WTC11 (cell line): Measurements from ENCODE around the gene SMYD3.

Source experiments
- CREM ChIP-seq: sonication (generic); formaldehyde crosslinking; IDR thresholded peaks from 2 replicates; pipeline ENCODE4 v1.8.1; 2022; ENCODE audit warnings: mild to moderate bottlenecking, missing genetic modification reagents, moderate library complexity
- ESRRA ChIP-seq: sonication (generic); formaldehyde crosslinking; IDR thresholded peaks from 2 replicates; pipeline ENCODE4 v1.8.1; 2022; ENCODE audit warnings: mild to moderate bottlenecking, missing genetic modification reagents, borderline replicate concordance
- ETV6 ChIP-seq: sonication (generic); formaldehyde crosslinking; IDR thresholded peaks from 2 replicates; pipeline ENCODE4 v1.8.1; 2022; ENCODE audit warnings: mild to moderate bottlenecking, missing genetic modification reagents
- FOXJ3 ChIP-seq: sonication (generic); formaldehyde crosslinking; IDR thresholded peaks from 2 replicates; pipeline ENCODE4 v1.9.0; 2021; ENCODE audit warnings: missing genetic modification reagents, mild to moderate bottlenecking, borderline replicate concordance
- NR1H2 ChIP-seq: sonication (generic); formaldehyde crosslinking; IDR thresholded peaks from 2 replicates; pipeline ENCODE4 v1.9.0; 2021; ENCODE audit warnings: mild to moderate bottlenecking, moderate library complexity, missing genetic modification reagents
- SMAD3 ChIP-seq: sonication (generic); formaldehyde crosslinking; IDR thresholded peaks from 2 replicates; pipeline ENCODE4 v1.8.0; 2022; ENCODE audit warnings: missing genetic modification reagents, mild to moderate bottlenecking, borderline replicate concordance
- TCF7 ChIP-seq: sonication (generic); formaldehyde crosslinking; IDR thresholded peaks from 2 replicates; pipeline ENCODE4 v1.8.0; 2022; ENCODE audit warnings: mild to moderate bottlenecking, low read depth, missing genetic modification reagents, moderate library complexity
- ZNF317 ChIP-seq: sonication (generic); formaldehyde crosslinking; IDR thresholded peaks from 2 replicates; pipeline ENCODE4 v1.8.1; 2023; ENCODE audit warnings: low read depth, mild to moderate bottlenecking, moderate library complexity, missing genetic modification reagents, borderline replicate concordance
- TF ChIP-seq, protein P1 (sequence below): sonication (generic); formaldehyde crosslinking; IDR thresholded peaks from 2 replicates; pipeline ENCODE4 v1.8.1; 2023; ENCODE audit warnings: mild to moderate bottlenecking, missing genetic modification reagents, moderate library complexity
- TF ChIP-seq, protein P2 (sequence below): fragments of 200-600 bp; IDR thresholded peaks from 2 replicates; pipeline ENCODE4 v1.8.0; 2022; ENCODE audit warnings: antibody characterized with exemption
- TF ChIP-seq, protein P3 (sequence below): sonication (generic); formaldehyde crosslinking; conservative IDR thresholded peaks from 2 replicates; pipeline ENCODE4 v1.8.1; 2022; ENCODE audit warnings: mild to moderate bottlenecking, missing genetic modification reagents
- TF ChIP-seq, protein P4 (sequence below): sonication (generic); formaldehyde crosslinking; IDR thresholded peaks from 2 replicates; pipeline ENCODE4 v1.8.0; 2022; ENCODE audit warnings: missing genetic modification reagents
- TF ChIP-seq, protein P5 (sequence below): sonication (generic); formaldehyde crosslinking; IDR thresholded peaks from 2 replicates; pipeline ENCODE4 v1.8.0; 2022; ENCODE audit warnings: mild to moderate bottlenecking, missing genetic modification reagents

DNA sequence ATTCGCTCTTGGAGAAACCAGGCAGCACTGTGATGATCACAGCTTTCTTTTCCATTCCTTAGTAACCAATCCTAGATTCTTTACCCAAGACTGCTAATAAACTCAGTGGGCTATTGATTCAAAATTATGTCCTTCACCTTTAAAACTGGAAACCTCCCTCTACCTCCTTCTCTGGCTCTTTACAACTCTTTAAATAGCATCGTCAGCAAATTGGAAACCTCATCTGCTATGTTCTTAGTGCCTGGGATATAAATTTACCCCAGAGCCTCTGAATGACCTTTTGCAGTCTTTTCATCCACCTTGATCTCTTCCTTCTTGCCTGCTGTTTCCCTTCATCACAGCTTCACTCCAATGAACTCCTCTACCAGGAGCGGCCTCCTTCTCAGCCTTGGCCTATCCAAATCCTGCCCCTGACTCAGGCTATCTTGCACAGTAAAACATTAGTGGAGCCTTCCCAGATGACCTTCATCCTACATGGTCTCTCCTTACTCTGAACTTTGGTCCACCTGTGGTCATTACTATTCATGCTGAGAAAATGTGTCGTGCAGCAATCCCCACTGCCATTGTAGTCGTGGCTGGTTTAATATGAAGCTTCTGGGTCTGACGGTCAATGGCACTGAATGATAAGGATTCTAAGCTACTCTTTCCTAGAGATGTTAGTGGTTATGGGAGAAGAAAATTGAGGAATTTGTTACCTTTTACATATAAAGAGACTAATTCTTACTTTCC, 644.1 kb downstream of the SMYD3 start:
- TF ChIP-seq, protein P1, sequence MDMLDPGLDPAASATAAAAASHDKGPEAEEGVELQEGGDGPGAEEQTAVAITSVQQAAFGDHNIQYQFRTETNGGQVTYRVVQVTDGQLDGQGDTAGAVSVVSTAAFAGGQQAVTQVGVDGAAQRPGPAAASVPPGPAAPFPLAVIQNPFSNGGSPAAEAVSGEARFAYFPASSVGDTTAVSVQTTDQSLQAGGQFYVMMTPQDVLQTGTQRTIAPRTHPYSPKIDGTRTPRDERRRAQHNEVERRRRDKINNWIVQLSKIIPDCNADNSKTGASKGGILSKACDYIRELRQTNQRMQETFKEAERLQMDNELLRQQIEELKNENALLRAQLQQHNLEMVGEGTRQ (CRISPR knock-in tag) = no peak
- TF ChIP-seq, protein P2, sequence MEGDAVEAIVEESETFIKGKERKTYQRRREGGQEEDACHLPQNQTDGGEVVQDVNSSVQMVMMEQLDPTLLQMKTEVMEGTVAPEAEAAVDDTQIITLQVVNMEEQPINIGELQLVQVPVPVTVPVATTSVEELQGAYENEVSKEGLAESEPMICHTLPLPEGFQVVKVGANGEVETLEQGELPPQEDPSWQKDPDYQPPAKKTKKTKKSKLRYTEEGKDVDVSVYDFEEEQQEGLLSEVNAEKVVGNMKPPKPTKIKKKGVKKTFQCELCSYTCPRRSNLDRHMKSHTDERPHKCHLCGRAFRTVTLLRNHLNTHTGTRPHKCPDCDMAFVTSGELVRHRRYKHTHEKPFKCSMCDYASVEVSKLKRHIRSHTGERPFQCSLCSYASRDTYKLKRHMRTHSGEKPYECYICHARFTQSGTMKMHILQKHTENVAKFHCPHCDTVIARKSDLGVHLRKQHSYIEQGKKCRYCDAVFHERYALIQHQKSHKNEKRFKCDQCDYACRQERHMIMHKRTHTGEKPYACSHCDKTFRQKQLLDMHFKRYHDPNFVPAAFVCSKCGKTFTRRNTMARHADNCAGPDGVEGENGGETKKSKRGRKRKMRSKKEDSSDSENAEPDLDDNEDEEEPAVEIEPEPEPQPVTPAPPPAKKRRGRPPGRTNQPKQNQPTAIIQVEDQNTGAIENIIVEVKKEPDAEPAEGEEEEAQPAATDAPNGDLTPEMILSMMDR = no peak
- TF ChIP-seq, protein P3, sequence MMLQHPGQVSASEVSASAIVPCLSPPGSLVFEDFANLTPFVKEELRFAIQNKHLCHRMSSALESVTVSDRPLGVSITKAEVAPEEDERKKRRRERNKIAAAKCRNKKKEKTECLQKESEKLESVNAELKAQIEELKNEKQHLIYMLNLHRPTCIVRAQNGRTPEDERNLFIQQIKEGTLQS (CRISPR knock-in tag) = no peak
- TF ChIP-seq SMAD3 (CRISPR knock-in tag) = no peak
- TF ChIP-seq, protein P4, sequence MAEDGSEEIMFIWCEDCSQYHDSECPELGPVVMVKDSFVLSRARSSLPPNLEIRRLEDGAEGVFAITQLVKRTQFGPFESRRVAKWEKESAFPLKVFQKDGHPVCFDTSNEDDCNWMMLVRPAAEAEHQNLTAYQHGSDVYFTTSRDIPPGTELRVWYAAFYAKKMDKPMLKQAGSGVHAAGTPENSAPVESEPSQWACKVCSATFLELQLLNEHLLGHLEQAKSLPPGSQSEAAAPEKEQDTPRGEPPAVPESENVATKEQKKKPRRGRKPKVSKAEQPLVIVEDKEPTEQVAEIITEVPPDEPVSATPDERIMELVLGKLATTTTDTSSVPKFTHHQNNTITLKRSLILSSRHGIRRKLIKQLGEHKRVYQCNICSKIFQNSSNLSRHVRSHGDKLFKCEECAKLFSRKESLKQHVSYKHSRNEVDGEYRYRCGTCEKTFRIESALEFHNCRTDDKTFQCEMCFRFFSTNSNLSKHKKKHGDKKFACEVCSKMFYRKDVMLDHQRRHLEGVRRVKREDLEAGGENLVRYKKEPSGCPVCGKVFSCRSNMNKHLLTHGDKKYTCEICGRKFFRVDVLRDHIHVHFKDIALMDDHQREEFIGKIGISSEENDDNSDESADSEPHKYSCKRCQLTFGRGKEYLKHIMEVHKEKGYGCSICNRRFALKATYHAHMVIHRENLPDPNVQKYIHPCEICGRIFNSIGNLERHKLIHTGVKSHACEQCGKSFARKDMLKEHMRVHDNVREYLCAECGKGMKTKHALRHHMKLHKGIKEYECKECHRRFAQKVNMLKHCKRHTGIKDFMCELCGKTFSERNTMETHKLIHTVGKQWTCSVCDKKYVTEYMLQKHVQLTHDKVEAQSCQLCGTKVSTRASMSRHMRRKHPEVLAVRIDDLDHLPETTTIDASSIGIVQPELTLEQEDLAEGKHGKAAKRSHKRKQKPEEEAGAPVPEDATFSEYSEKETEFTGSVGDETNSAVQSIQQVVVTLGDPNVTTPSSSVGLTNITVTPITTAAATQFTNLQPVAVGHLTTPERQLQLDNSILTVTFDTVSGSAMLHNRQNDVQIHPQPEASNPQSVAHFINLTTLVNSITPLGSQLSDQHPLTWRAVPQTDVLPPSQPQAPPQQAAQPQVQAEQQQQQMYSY = no peak
- no peak for TF ChIP-seq ESRRA (CRISPR knock-in tag)
- TF ChIP-seq, protein P5, sequence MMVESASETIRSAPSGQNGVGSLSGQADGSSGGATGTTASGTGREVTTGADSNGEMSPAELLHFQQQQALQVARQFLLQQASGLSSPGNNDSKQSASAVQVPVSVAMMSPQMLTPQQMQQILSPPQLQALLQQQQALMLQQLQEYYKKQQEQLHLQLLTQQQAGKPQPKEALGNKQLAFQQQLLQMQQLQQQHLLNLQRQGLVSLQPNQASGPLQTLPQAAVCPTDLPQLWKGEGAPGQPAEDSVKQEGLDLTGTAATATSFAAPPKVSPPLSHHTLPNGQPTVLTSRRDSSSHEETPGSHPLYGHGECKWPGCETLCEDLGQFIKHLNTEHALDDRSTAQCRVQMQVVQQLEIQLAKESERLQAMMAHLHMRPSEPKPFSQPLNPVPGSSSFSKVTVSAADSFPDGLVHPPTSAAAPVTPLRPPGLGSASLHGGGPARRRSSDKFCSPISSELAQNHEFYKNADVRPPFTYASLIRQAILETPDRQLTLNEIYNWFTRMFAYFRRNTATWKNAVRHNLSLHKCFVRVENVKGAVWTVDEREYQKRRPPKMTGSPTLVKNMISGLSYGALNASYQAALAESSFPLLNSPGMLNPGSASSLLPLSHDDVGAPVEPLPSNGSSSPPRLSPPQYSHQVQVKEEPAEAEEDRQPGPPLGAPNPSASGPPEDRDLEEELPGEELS = no peak
- TF ChIP-seq ETV6 (CRISPR knock-in tag) = no peak
- no peak for TF ChIP-seq FOXJ3 (CRISPR knock-in tag)
- TF ChIP-seq NR1H2 (CRISPR knock-in tag) = no peak
- TF ChIP-seq ZNF317 (CRISPR knock-in tag) = no peak
- TF ChIP-seq TCF7 (CRISPR knock-in tag) = no peak
- TF ChIP-seq CREM (CRISPR knock-in tag) = no peak
